Mesendoderm (in vitro differentiated cells): ENCODE measurements around the gene TMCO4.
A peak's percentile ranks its signal among the peaks of the same experiment; 100 is the strongest.

ENCODE experiments used
- DNase-seq: peaks from one replicate; pipeline ENCODE4 v3.0.0; 2013
- H2AK5ac ChIP-seq: 2 replicates; pipeline ENCODE4 v1.6.1; 2013; ENCODE audit warnings: low read length, inconsistent platforms
- H2BK120ac ChIP-seq: 2 replicates; pipeline ENCODE4 v1.6.1; 2013; ENCODE audit warnings: low read depth, mild to moderate bottlenecking, low read length, moderate library complexity, mixed read lengths
- H2BK15ac ChIP-seq: replicated peaks from 2 replicates; pipeline ENCODE4 v1.6.1; 2013; ENCODE audit warnings: low read depth, mild to moderate bottlenecking, moderate library complexity
- H2BK5ac ChIP-seq: 2 replicates; pipeline ENCODE4 v1.6.1; 2013; ENCODE audit warnings: low read length, inconsistent platforms
- H3K18ac ChIP-seq: 2 replicates; pipeline ENCODE4 v1.6.1; 2013; ENCODE audit warnings: mild to moderate bottlenecking, low read length, mixed read lengths
- H3K23ac ChIP-seq: one replicate; pipeline ENCODE4 v1.6.1; 2013; ENCODE audit warnings: low read length
- H3K27ac ChIP-seq: 2 replicates; pipeline ENCODE4 v1.5.1; 2013; ENCODE audit warnings: low read depth, mild to moderate bottlenecking, inconsistent platforms, low read length, moderate library complexity
- H3K27me3 ChIP-seq: 2 replicates; pipeline ENCODE4 v1.6.1; 2013; ENCODE audit warnings: low read length, control low read depth, mild to moderate bottlenecking, inconsistent platforms; ENCODE audit not compliant: insufficient read depth, poor library complexity
- H3K36me3 ChIP-seq: 2 replicates; pipeline ENCODE4 v1.6.1; 2013; ENCODE audit warnings: low read length, inconsistent platforms; ENCODE audit not compliant: control insufficient read depth, insufficient read depth
- H3K4ac ChIP-seq: one replicate; pipeline ENCODE4 v1.6.1; 2013; ENCODE audit warnings: low read depth, mild to moderate bottlenecking, low read length, moderate library complexity
- H3K4me1 ChIP-seq: 2 replicates; pipeline ENCODE4 v1.6.1; 2013; ENCODE audit warnings: low read depth, low read length, inconsistent platforms; ENCODE audit not compliant: control insufficient read depth
- H3K4me2 ChIP-seq: 2 replicates; pipeline ENCODE4 v1.6.1; 2013; ENCODE audit warnings: low read length
- H3K4me3 ChIP-seq: 2 replicates; pipeline ENCODE4 v1.5.1; 2013; ENCODE audit warnings: mild to moderate bottlenecking, low read length
- H3K56ac ChIP-seq: one replicate; pipeline ENCODE4 v1.6.1; 2013; ENCODE audit warnings: low read length
- H3K79me1 ChIP-seq: 2 replicates; pipeline ENCODE4 v1.6.1; 2013; ENCODE audit warnings: low read length, inconsistent platforms
- H3K79me2 ChIP-seq: 2 replicates; pipeline ENCODE4 v1.6.1; 2013; ENCODE audit warnings: mild to moderate bottlenecking, low read length; ENCODE audit not compliant: control insufficient read depth, insufficient read depth
- H3K9ac ChIP-seq: 2 replicates; pipeline ENCODE4 v1.6.1; 2013; ENCODE audit warnings: low read length, inconsistent platforms
- H4K5ac ChIP-seq: one replicate; pipeline ENCODE4 v1.6.1; 2013; ENCODE audit warnings: low read length
- H4K8ac ChIP-seq: one replicate; pipeline ENCODE4 v1.6.1; 2013; ENCODE audit warnings: low read depth, mild to moderate bottlenecking, control low read depth, low read length, moderate library complexity
- WGBS: extraction: QIAGEN DNeasy Blood & Tissue Kit; methylation state at CpG from one replicate; pipeline ENCODE4 v1.1.7; 2013; ENCODE audit warnings: low lambda C conversion rate, missing lambda C conversion rate; ENCODE audit not compliant: insufficient coverage; ENCODE audit errors: extremely low coverage; 5-methylcytosine and 5-hydroxymethylcytosine counted together

The TMCO4 gene

DNA sequence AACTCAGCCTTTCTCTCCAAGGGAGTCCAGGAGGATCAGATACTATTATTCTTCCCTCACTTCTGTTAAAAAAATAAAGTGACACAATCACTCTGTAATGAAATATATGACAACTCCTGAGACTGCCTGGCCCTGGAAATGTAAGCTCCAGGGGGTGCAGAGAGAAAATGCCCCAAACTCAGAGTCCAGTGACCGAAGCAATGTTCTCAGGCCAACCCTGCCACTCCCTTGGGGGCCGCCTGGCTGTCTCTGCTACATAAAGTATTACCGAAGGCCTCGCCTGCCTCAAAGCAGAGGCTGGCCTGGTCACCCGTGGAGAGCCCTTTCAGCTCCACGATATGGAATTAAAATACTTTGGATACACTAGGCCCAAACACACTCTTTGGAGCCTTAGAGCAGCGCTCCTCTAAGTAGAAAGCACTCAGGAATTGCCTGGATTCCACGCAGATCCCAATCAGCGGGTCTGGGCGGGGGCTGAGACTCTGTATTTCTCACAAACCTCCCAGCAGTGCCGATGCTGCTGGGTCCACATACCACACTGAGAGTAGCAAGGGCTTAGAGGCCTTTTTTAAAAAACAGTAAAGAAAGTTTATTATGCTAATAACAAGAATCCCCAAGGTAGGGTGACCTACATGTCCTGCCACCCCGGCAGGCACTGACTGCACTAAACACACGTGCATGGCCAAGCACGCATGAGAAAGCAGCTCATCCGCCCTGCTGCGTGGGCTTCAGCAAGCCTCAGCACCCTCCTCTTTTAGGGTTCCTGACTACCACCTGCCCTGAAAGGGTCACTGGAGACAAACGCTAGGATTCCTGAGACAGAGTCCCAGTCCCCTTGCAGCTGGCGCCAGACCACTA, 31.1 kb downstream of the TMCO4 start:
- no CpG with 5 or more reads among the region's 18 CpGs for WGBS
- peak overlapping the region; percentile 94 for H3K23ac ChIP-seq
- H3K4me2 ChIP-seq = no peak overlapping the region
- peak overlapping the region; percentile 26 for H3K18ac ChIP-seq
- H2BK120ac ChIP-seq = no peak overlapping the region
- DNase-seq = peak; percentile 64
- peak overlapping the region; percentile 63 for H2BK5ac ChIP-seq
- no peaks in the 10 kb centered on the region for H3K79me1 ChIP-seq
- no peak overlapping the region for H4K8ac ChIP-seq
- no peak overlapping the region for H3K4ac ChIP-seq
- H2AK5ac ChIP-seq = peak overlapping the region; percentile 82
- H3K79me2 ChIP-seq = no peaks in the 10 kb centered on the region
- H4K5ac ChIP-seq = peak overlapping the region; percentile 23
- H2BK15ac ChIP-seq = no peak overlapping the region
- peak overlapping the region; percentile 45 for H3K9ac ChIP-seq
- H3K56ac ChIP-seq = peak overlapping the region; percentile 82
- no peaks in the 10 kb centered on the region for H3K36me3 ChIP-seq
- H3K27ac ChIP-seq = peak overlapping the region; percentile 47
- H3K27me3 ChIP-seq = no peaks in the 10 kb centered on the region
- H3K4me1 ChIP-seq = peaks cover 21% of the 10 kb centered on the region
- H3K4me3 ChIP-seq = no peak overlapping the region

DNA sequence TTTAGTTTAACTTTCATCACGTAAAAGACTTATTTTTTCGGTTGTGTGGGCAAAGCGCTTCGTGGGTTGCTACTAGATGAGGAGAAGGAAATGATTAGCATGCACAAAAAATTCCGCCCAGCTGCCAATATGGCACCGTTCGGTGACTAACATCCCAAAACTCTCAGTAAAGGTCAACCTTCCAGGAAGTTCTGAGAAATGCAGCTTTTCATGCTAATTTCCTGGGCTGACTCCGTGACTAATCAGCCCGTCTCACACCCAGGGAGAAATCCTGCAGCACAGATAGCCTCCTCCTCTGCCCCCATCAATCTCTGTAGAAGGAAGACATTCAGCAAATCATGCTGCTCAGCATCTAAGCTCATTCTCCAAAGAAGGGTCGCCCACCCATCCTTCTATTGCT, 34.1 kb downstream of the TMCO4 start:
- no peak overlapping the region for H3K4me3 ChIP-seq
- no peak overlapping the region for H2BK120ac ChIP-seq
- peak; percentile 94 for DNase-seq
- H3K4ac ChIP-seq = no peak overlapping the region
- peak overlapping the region; percentile 83 for H3K56ac ChIP-seq
- H3K4me2 ChIP-seq = no peak overlapping the region
- WGBS = no CpG with 5 or more reads among the region's 10 CpGs
- H3K27me3 ChIP-seq = no peaks in the 10 kb centered on the region
- H3K18ac ChIP-seq = peak overlapping the region; percentile 35
- peak overlapping the region; percentile 71 for H3K27ac ChIP-seq
- H3K79me1 ChIP-seq = no peaks in the 10 kb centered on the region
- peaks cover 21% of the 10 kb centered on the region for H3K4me1 ChIP-seq
- H3K23ac ChIP-seq = no peak overlapping the region
- peak overlapping the region; percentile 95 for H2BK5ac ChIP-seq
- H2BK15ac ChIP-seq = no peak overlapping the region
- no peak overlapping the region for H4K5ac ChIP-seq
- peak overlapping the region; percentile 72 for H2AK5ac ChIP-seq
- H3K9ac ChIP-seq = peak overlapping the region; percentile 14
- H3K79me2 ChIP-seq = no peaks in the 10 kb centered on the region
- H4K8ac ChIP-seq = no peak overlapping the region
- H3K36me3 ChIP-seq = no peaks in the 10 kb centered on the region

DNA sequence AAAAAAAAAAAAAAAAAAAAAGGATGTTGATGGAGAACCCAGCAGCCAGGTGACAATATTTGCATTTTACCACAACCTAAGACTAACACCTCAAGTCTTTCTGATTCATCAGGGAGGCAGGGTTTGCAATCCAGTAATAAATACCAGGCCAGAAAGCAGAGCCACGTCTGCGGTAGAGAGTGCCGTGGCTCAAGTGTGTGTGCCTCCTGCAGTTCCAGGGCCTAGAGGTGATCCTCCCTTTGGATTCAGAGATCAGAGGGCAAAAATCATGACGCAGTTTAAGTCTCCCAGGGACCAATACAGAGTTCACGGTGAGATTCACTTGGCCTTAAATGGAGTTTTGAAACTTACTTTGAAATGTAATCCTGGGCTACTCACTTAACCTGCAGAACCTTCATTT, 34.9 kb downstream of the TMCO4 start:
- peaks cover 21% of the 10 kb centered on the region for H3K4me1 ChIP-seq
- H3K79me2 ChIP-seq = no peaks in the 10 kb centered on the region
- no peak overlapping the region for H2BK120ac ChIP-seq
- no peak overlapping the region for H4K5ac ChIP-seq
- no peaks in the 10 kb centered on the region for H3K79me1 ChIP-seq
- peak overlapping the region; percentile 71 for H3K27ac ChIP-seq
- H3K18ac ChIP-seq = peak overlapping the region; percentile 35
- H2BK5ac ChIP-seq = peak overlapping the region; percentile 95
- H3K56ac ChIP-seq = peak overlapping the region; percentile 83
- no peaks in the 10 kb centered on the region for H3K27me3 ChIP-seq
- H2AK5ac ChIP-seq = peak overlapping the region; percentile 72
- H4K8ac ChIP-seq = no peak overlapping the region
- H3K9ac ChIP-seq = no peak overlapping the region
- H3K23ac ChIP-seq = no peak overlapping the region
- WGBS = no CpG with 5 or more reads among the region's 5 CpGs
- H2BK15ac ChIP-seq = no peak overlapping the region
- peak overlapping the region; percentile 81 for H3K4ac ChIP-seq
- H3K4me3 ChIP-seq = no peak overlapping the region
- H3K36me3 ChIP-seq = no peaks in the 10 kb centered on the region
- no peak overlapping the region for H3K4me2 ChIP-seq
- DNase-seq = no peak

GRCh38 chr1:19762175-19762779, 37.4 kb downstream of the TMCO4 start:
- no peak overlapping the region for H3K23ac ChIP-seq
- no peak overlapping the region for H3K4ac ChIP-seq
- H2AK5ac ChIP-seq = no peak overlapping the region
- H3K4me2 ChIP-seq = no peak overlapping the region
- no peak overlapping the region for H3K4me3 ChIP-seq
- no peak overlapping the region for H3K56ac ChIP-seq
- no peak overlapping the region for H3K18ac ChIP-seq
- no peaks in the 10 kb centered on the region for H3K36me3 ChIP-seq
- no peaks in the 10 kb centered on the region for H3K79me1 ChIP-seq
- no peak overlapping the region for H3K27ac ChIP-seq
- no peak overlapping the region for H3K9ac ChIP-seq
- H3K27me3 ChIP-seq = no peaks in the 10 kb centered on the region
- no peaks in the 10 kb centered on the region for H3K79me2 ChIP-seq
- peaks cover 11% of the 10 kb centered on the region for H3K4me1 ChIP-seq
- H4K8ac ChIP-seq = no peak overlapping the region
- H2BK15ac ChIP-seq = no peak overlapping the region
- H4K5ac ChIP-seq = no peak overlapping the region
- DNase-seq = peak; percentile 46
- WGBS = no CpG with 5 or more reads among the region's 11 CpGs
- H2BK120ac ChIP-seq = no peak overlapping the region
- H2BK5ac ChIP-seq = no peak overlapping the region

DNA sequence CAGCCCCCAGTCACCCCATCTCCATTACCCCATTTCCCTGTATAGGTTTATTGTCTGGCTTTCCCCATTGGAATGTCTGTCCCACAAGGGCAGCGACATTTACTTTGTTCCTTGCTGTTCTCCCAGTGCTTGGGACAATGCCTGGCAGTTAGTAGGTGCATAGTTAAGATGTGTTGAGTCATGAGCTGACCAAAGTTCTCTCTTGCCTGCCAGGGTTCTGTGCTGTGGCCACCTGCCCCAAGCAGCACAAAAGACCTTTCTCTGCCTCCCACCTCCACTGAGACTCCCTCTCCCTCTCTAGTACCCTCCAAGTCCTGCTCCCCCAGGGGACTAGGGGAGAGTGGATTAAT, 40.0 kb downstream of the TMCO4 start:
- Histone ChIP-seq H3K79me1 (no peaks in the 10 kb centered on the region), H3K9ac (no peak overlapping the region), H3K18ac (no peak overlapping the region), H2BK120ac (no peak overlapping the region), H2BK5ac (no peak overlapping the region), H3K4me1 (no peaks in the 10 kb centered on the region), H2AK5ac (no peak overlapping the region), H3K27me3 (no peaks in the 10 kb centered on the region), H3K4me2 (no peak overlapping the region), H4K5ac (no peak overlapping the region), H4K8ac (no peak overlapping the region), H3K27ac (no peak overlapping the region), H2BK15ac (no peak overlapping the region), H3K4me3 (no peak overlapping the region), H3K23ac (no peak overlapping the region), H3K36me3 (no peaks in the 10 kb centered on the region), H3K56ac (no peak overlapping the region), H3K4ac (no peak overlapping the region), H3K79me2 (no peaks in the 10 kb centered on the region)
- WGBS = no CpG with 5 or more reads among the region's 1 CpG
- DNase-seq = peak; percentile 12
